Right ventricle myocardium superior (tissue), 1 donor: Measurements from ENCODE around the gene HTR1D. TPM values are rescaled to one million over a fixed set of nuclear protein-coding genes. Genes with fewer than 3 reads are reported as not detected.
A peak's percentile ranks its signal among the peaks of the same experiment; 100 is the strongest.
"Not testable (repeated sequence)": the region's sequence is repeated elsewhere in the genome, so short reads cannot be mapped to it uniquely, and the experiment has no call there.

ENCODE experiments used
- ATAC-seq: fragments of 200-7000 bp; cut with Tn5 transposase; one replicate; pipeline ENCODE4 v1.9.1; 2020; ENCODE audit warnings: mild to moderate bottlenecking; ENCODE audit not compliant: poor library complexity
- DNase-seq: peaks from one replicate; pipeline ENCODE4 v3.0.0-alpha.2; 2020
- intact Hi-C: fragments of 100-400 bp; cut with DNase I; formaldehyde crosslinking; loops from one replicate; pipeline ENCODE4 v1.11.2; 2022
- total RNA-seq: library from RNA; stranded (reverse); fragmentation: NEBNext Ultra II Directional; extraction: Animal tissue kit (Norgen Biotek cat#: 25700); gene quantifications from one replicate; pipeline ENCODE4 v1.2.1, GENCODE V29; 2021
- donor health status: DM: no; HTN: yes; CAD: no; lungs with severe emphysema.

The HTR1D gene
- total RNA-seq, 1 donor from 2014 or later = not detected

GRCh38 chr1:23194119-23194984 lies 22.9 kb downstream of the HTR1D start:
- intact Hi-C loops = no loop called here
- ATAC-seq = no peak
- no peak for DNase-seq

- ATAC-seq = no peak
- no peak for DNase-seq
- intact Hi-C loops = no loop called here
These were observed 23.7 kb downstream of the HTR1D start for GRCh38 chr1:23193391-23194118.

GRCh38 chr1:23191199-23191598 lies 26.1 kb downstream of the HTR1D start:
- no peak for DNase-seq
- intact Hi-C loops = no loop called here
- no peak for ATAC-seq

GRCh38 chr1:23188936-23189452 lies 28.3 kb downstream of the HTR1D start:
- DNase-seq, intact Hi-C loops, ATAC-seq: not testable (repeated sequence)

GRCh38 chr1:23188434-23188884 lies 28.8 kb downstream of the HTR1D start:
- DNase-seq (no peak), ATAC-seq (no peak)
- intact Hi-C loops = no loop called here

GRCh38 chr1:23187637-23188036 lies 29.7 kb downstream of the HTR1D start:
- intact Hi-C loops = no loop called here
- DNase-seq = no peak
- ATAC-seq = no peak

- ATAC-seq (no peak), DNase-seq (no peak)
- intact Hi-C loops = no loop called here
These were observed 31.9 kb downstream of the HTR1D start for GRCh38 chr1:23185381-23185780.

GRCh38 chr1:23184212-23184934 lies 32.9 kb downstream of the HTR1D start:
- intact Hi-C loops = loop anchor here (5.0 kb wide), 1 partner anchor 207 kb away; no protein-coding TSS in a partner anchor
- peak; percentile 65 for ATAC-seq
- no peak for DNase-seq

- DNase-seq (no peak), ATAC-seq (no peak)
- intact Hi-C loops = loop anchor here (5.0 kb wide), 1 partner anchor 203 kb away; no protein-coding TSS in a partner anchor
These were observed 37.4 kb downstream of the HTR1D start for GRCh38 chr1:23179862-23180261.

- ATAC-seq (no peak), DNase-seq (no peak)
- intact Hi-C loops = no loop called here
These were observed 38.4 kb downstream of the HTR1D start for GRCh38 chr1:23178950-23179349.

- intact Hi-C loops = no loop called here
- peak; percentile 14 for ATAC-seq
- DNase-seq = no peak
These were observed 38.9 kb downstream of the HTR1D start for GRCh38 chr1:23178414-23178813.

- intact Hi-C loops = no loop called here
- DNase-seq (peak; percentile 91), ATAC-seq (peak; percentile 94)
These were observed 39.6 kb downstream of the HTR1D start for GRCh38 chr1:23177438-23178380.

GRCh38 chr1:23177031-23177430 lies 40.3 kb downstream of the HTR1D start:
- intact Hi-C loops = no loop called here
- no peak for DNase-seq
- no peak for ATAC-seq

- no peak for DNase-seq
- no peak for ATAC-seq
- intact Hi-C loops = no loop called here
These were observed 42.7 kb downstream of the HTR1D start for GRCh38 chr1:23174426-23175110.

GRCh38 chr1:23171181-23171755 lies 46.0 kb downstream of the HTR1D start:
- intact Hi-C loops = no loop called here
- DNase-seq (no peak), ATAC-seq (no peak)

GRCh38 chr1:23169727-23170335 lies 47.5 kb downstream of the HTR1D start:
- ATAC-seq (peak; percentile 51), DNase-seq (peak; percentile 81)
- intact Hi-C loops = no loop called here

GRCh38 chr1:23169195-23169575 lies 48.1 kb downstream of the HTR1D start:
- no peak for ATAC-seq
- DNase-seq = no peak
- intact Hi-C loops = no loop called here
